Fibroblast of lung (primary cell): Measurements from ENCODE around the gene SLC18A3. TPM values are rescaled to one million over a fixed set of nuclear protein-coding genes. Genes with fewer than 3 reads are reported as not detected.

Experiments
- DNase-seq, 2 donors: peaks; one replicate each; pipeline versions ENCODE4 v3.0.0 to v3.0.0-alpha.2; 2010; ENCODE audit warnings: low read depth in 2 of 2
- H2AFZ ChIP-seq: 2 replicates; pipeline ENCODE4 v1.5.1; 2012; ENCODE audit warnings: low read length, control low read depth, inconsistent platforms
- H3K27ac ChIP-seq: 2 replicates; pipeline ENCODE4 v1.5.1; 2011; ENCODE audit warnings: low read length, control low read depth; ENCODE audit not compliant: insufficient read depth
- H3K27me3 ChIP-seq: 2 replicates; pipeline ENCODE4 v1.5.1; 2011; ENCODE audit warnings: mild to moderate bottlenecking, low read length; ENCODE audit not compliant: control insufficient read depth, insufficient read depth
- H3K36me3 ChIP-seq: 2 replicates; pipeline ENCODE4 v1.5.1; 2011; ENCODE audit warnings: low read length; ENCODE audit not compliant: control insufficient read depth, insufficient read depth
- H3K4me1 ChIP-seq: 2 replicates; pipeline ENCODE4 v1.5.1; 2011; ENCODE audit warnings: low read length; ENCODE audit not compliant: control insufficient read depth, insufficient read depth; ENCODE audit errors: extremely low read depth
- H3K4me2 ChIP-seq: 2 replicates; pipeline ENCODE4 v1.5.1; 2011; ENCODE audit warnings: low read length, control low read depth; ENCODE audit not compliant: insufficient read depth; ENCODE audit errors: extremely low read depth
- H3K4me3 ChIP-seq, 4 experiments: fragments of 200-600 bp in 1 of 4; sonication (generic) in 1 of 4; replicated peaks in 1 of 4; 2 replicates each; pipeline ENCODE4 v1.5.1; 2011 to 2016; ENCODE audit warnings: low read length in 4 of 4, low read depth in 3 of 4, mild to moderate bottlenecking in 3 of 4, control low read depth in 2 of 4, inconsistent platforms in 1 of 4, mixed read lengths in 1 of 4; ENCODE audit not compliant: insufficient read depth in 1 of 4; ENCODE audit errors: control extremely low read depth in 1 of 4
- H3K79me2 ChIP-seq: 2 replicates; pipeline ENCODE4 v1.5.1; 2012; ENCODE audit warnings: mild to moderate bottlenecking, low read length, inconsistent platforms; ENCODE audit not compliant: control insufficient read depth, insufficient read depth
- H3K9ac ChIP-seq: 2 replicates; pipeline ENCODE4 v1.5.1; 2011; ENCODE audit warnings: mild to moderate bottlenecking, low read length, control low read depth; ENCODE audit not compliant: insufficient read depth
- H3K9me3 ChIP-seq: 2 replicates; pipeline ENCODE4 v1.5.1; 2012; ENCODE audit warnings: low read depth, low read length; ENCODE audit not compliant: control insufficient read depth, insufficient read depth
- H4K20me1 ChIP-seq: 2 replicates; pipeline ENCODE4 v1.5.1; 2011; ENCODE audit warnings: low read length; ENCODE audit not compliant: control insufficient read depth, insufficient read depth; ENCODE audit errors: extremely low read depth
- CTCF ChIP-seq, 2 donors: IDR thresholded peaks in 1 of 2; conservative IDR thresholded peaks in 1 of 2; 1 replicate in 1 of 2; 2 replicates in 1 of 2; pipeline ENCODE4 v1.5.1; 2011 to 2012; ENCODE audit warnings: low read length in 2 of 2, control low read depth in 1 of 2, inconsistent platforms in 1 of 2, low read depth in 1 of 2, mild to moderate bottlenecking in 1 of 2
- EZH2 ChIP-seq: IDR thresholded peaks from 2 replicates; pipeline ENCODE4 v1.5.1; 2012; ENCODE audit warnings: low read length, control low read depth, mild to moderate bottlenecking; ENCODE audit errors: missing control alignments
- polyA plus RNA-seq, 2 donors: library from polyadenylated mRNA; depleted of rRNA in 1 of 2; stranded (reverse) in 1 of 2; unstranded in 1 of 2; fragments of >200 nt; gene quantifications; 2 replicates each; pipeline ENCODE4 v1.2.1, GENCODE V29; 2011 to 2012; ENCODE audit warnings: missing spikeins in 1 of 2
- total RNA-seq: library from RNA; depleted of rRNA; stranded (reverse); fragments of >200 nt; gene quantifications from 2 replicates; pipeline ENCODE4 v1.2.1, GENCODE V29; 2014

Gene SLC18A3
- total and polyA plus RNA-seq, 2 donors (not counting 1 experiment from before 2014, with no cell fraction given), result not detected

GRCh38 chr10:49651039-49651835 is 41.1 kb downstream of the SLC18A3 start:
- Histone ChIP-seq H3K4me1 (no peaks in the 10 kb centered on the region), H3K4me2 (no peak overlapping the region), H3K9me3 (no peaks in the 10 kb centered on the region), H3K79me2 (no peaks in the 10 kb centered on the region), H4K20me1 (no peaks in the 10 kb centered on the region), H3K36me3 (no peaks in the 10 kb centered on the region), H3K27ac (no peak overlapping the region), H2AFZ (no peak overlapping the region), H3K27me3 (no peaks in the 10 kb centered on the region), H3K9ac (no peak overlapping the region), H3K4me3 (no peak overlapping the region)
- TF ChIP-seq CTCF (conservative IDR thresholded peaks at IDR 0.05 in 1 of 2, IDR thresholded peaks at IDR 0.05 in 1 of 2; ENCODE audit: low read depth in 1 of 2, low read length in 2 of 2), result no peak
- no peak for TF ChIP-seq EZH2
- no peak for DNase-seq

GRCh38 chr10:49651917-49652316 is 41.8 kb downstream of the SLC18A3 start:
- no peak overlapping the region for H3K9ac ChIP-seq
- H4K20me1 ChIP-seq, result no peaks in the 10 kb centered on the region
- no peaks in the 10 kb centered on the region for H3K27me3 ChIP-seq
- no peak for DNase-seq
- no peaks in the 10 kb centered on the region for H3K79me2 ChIP-seq
- H3K4me2 ChIP-seq, result no peak overlapping the region
- H3K36me3 ChIP-seq, result no peaks in the 10 kb centered on the region
- H2AFZ ChIP-seq, result no peak overlapping the region
- H3K9me3 ChIP-seq, result no peaks in the 10 kb centered on the region
- H3K27ac ChIP-seq, result no peak overlapping the region
- no peaks in the 10 kb centered on the region for H3K4me1 ChIP-seq
- TF ChIP-seq EZH2 (no peak), CTCF (conservative IDR thresholded peaks at IDR 0.05 in 1 of 2, IDR thresholded peaks at IDR 0.05 in 1 of 2; ENCODE audit: low read depth in 1 of 2, low read length in 2 of 2) (no peak)
- no peak overlapping the region for H3K4me3 ChIP-seq

DNA sequence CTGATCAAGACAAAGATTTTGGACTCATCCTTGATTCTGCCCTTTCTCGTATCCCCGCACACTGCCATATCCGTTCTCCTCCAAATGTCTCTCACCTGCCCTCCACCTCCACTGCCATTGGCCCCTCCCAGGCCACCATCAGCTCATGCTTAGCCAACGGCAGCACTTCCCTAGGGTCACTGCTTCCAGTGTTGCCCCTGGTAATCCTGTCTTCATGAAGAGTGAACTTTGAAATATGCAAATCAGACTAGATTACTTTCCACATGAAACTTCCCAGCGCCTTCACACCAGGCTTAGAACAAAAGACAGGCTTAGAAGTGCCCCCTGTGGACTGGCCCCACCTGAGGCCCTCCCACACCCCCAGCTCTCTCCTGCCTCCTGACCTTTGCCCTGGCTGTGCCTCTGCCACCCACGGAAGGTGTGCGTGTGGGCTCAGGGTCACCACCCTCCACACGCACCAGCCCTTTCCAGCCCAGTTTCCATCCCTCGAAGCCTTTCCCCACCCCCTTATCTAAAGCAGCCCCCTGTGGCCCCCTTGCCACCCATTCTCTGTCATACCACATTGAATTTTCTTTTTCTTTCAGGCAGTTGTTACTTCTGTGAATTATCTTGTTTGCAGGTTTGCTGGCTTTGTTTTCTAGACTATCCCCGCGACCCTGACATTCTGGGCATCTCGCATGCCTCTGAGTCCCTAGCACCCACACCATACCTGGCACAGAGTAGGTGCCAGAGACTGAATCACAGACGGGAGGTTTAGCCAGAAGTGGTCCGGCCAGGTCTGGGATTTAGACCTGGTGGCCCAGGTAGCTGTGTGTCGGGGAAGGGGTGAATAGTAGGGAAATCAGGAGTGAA is 42.5 kb downstream of the SLC18A3 start:
- Histone ChIP-seq H2AFZ (no peak overlapping the region), H3K9me3 (no peaks in the 10 kb centered on the region), H4K20me1 (no peaks in the 10 kb centered on the region), H3K4me3 (no peak overlapping the region), H3K4me2 (no peak overlapping the region), H3K79me2 (no peaks in the 10 kb centered on the region), H3K4me1 (no peaks in the 10 kb centered on the region), H3K9ac (no peak overlapping the region), H3K27ac (no peak overlapping the region), H3K27me3 (no peaks in the 10 kb centered on the region), H3K36me3 (no peaks in the 10 kb centered on the region)
- DNase-seq, result no peak
- TF ChIP-seq EZH2 (no peak), CTCF (conservative IDR thresholded peaks at IDR 0.05 in 1 of 2, IDR thresholded peaks at IDR 0.05 in 1 of 2; ENCODE audit: low read depth in 1 of 2, low read length in 2 of 2) (no peak)
